Measurements from ENCODE around the gene SACM1L.

DNA sequence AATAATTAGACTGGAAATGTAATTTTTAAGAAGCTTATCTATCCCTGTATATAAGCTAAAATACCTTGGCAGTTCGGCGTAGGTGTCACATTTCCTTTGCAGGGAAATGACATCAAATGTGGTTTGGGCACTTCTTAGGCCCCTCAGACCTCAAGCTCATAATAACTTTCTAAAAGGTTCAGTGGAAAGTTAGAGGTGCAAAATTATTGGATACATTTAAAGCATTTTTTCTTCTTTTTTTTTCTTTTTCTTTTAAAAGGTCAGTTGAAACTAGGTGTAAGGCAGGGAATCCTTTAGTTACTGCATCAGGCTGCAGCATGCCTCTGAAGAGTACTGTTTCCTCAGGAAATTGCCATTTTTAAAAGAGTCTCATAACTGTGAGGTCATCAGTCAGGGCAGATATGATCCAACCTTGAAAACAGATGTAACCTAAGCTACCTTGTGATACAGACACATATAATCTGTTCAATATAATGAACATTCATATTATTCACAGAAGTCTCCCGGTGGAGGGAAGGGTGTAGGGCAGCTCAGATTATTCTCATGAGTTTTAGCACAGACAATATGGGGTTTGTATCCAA lies 4.8 kb downstream of the SACM1L start:
- TF ChIP-seq CTCF (IDR thresholded peaks at IDR 0.05) = no peak
- TF ChIP-seq POLR2A (IDR thresholded peaks at IDR 0.05) = no peak

All from body of pancreas (tissue), 4 donors.